ENCODE data around the gene FNDC3B.

FNDC3B gene

DNA sequence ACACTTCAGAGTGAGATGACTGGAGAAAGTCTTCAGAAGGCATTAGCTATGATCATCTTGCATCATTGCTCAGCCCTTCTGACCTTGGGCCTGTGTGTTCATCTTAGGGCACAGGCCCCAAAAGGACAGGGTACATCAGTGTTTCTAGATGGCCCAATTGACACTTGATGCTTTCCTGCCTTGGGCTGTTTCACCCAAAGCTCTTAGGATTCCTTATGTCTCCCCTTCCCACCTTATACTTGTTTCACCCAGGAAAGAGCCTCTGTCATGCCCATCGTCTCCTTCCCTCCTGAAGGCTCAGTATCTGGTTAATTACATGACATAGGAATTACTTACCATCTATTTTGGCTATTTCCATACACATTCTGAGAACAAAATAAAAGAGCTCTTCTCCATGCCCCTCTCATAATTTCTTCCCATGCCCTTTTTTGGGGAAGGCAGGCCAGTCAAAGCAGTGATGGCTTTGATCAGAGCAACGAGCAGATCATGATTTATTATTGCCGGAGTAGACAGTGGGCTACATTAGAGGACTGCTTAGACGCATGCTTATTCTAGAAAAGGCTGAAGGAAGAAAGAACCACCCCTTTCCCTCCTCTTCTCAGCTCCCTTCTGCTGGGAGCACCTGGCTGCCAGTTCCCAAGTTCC, 335.9 kb downstream of the FNDC3B start:
- DNase-seq: no peak

DNA sequence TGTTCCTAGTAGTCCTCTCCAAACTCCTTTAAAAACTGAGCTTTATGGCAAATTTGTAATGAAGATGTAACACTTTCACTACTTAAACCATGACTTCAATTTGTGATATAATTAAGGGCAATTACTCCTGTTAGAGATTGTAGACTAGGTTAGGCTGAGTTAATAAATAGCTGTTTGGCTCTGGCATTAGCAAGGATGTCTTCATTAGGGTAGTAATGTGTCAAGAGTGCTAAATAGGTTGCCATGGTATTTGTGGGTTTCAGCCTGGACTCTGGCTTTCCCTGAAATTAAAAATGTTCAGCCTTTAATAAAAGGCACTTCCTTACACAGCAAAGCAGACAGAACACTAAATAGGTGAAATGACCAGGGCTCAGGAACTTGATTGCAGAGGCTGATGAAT, 337.0 kb downstream of the FNDC3B start:
- no peak for DNase-seq

DNA sequence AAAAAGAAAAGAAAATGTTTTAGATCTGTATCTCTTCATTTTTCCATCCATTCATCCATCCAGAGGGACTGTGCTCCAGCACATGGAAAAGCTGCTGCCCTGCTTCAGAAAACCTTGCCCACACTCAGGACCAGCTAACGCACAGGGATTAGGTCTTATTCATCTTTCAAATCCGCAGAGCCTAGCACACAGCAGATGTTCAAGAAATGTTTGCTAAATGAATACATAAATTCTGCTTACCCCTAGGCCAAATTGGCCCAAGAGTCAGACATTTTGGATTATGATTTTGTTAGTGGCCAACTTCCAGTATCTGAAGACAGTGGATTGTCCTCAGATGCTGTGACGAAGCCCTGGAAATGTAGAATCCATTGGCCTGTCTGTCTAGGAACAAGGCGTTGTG, 337.5 kb downstream of the FNDC3B start:
- no peak for DNase-seq

DNA sequence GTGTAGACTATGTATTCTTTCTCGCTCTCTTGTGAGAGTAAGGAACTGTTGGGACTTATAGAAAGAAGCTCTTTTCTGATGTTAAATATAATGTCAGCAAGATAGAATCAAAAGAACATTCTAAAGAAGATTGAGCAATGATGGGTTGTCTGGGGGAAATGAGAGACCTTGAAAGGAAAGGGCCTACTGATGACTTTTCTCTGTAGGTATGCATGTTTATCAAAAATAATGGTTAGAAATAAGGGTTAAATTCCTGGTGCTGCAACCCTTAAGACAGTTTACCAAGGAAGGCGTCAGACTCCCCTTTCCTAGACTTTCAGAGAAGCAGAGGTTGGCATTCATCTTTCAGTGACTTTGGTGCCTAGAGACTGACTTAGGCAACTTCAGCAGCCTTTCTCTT, 339.1 kb downstream of the FNDC3B start:
- DNase-seq: no peak

DNA sequence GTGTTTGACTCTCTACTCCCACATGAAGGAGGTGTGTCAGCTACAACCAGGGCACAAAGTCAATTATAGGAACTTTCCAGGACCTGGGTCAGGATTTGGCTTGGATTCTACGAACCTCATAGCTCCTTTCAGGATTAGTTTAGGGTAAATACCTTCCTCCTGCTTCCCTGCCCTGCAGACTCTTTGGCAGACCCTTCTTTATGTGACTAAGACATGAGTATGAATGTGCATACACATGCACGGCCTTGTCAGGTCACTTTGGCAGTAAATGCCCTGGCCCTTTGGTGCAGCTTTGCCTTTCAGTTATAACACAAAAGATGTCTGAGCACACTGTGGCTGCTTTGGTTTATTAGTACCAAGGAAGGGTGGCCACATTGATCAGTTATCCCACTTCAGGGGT, 340.0 kb downstream of the FNDC3B start:
- no peak for DNase-seq

DNA sequence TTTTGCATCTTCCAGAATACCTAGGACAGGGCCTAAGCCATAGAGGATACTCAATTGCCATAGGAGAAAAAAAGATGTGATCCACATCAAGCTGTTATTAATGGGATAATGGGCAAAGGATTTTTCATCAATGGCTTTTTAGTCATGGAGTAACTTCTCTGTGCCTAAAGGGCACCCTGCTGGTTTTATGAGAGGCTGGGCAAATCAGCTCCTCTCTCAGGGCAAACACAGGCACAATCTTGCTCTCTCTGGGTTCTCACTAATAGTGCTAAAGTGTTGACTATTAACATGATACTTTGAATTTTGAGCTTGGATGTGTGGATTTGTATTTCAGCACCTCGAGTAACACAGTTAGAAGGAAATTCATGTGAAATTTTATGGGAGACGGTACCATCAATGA, 341.3 kb downstream of the FNDC3B start:
- DNase-seq: no peak

DNA sequence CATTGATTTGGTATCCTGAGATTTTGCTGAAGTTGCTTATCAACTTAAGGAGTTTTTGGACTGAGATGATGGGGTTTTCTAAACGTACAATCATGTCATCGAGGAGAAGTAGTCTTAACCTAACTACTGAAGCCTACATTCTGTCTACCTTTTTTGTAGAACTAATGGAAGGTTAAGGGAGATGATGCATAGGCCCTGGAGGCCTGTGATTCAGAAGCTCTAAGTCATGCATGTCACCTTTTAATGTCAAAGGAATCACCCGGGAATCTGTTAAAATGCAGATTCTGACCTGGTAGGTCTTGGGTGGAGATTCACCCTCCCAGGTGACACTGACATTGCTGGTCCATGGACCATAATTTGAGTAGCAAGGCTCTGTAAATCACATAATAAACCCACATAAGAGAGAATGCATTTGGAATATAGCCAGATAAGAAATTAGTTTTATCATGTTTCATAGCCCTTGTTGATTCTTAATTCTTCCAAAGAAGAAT, 344.0 kb downstream of the FNDC3B start:
- no peak for DNase-seq

DNA sequence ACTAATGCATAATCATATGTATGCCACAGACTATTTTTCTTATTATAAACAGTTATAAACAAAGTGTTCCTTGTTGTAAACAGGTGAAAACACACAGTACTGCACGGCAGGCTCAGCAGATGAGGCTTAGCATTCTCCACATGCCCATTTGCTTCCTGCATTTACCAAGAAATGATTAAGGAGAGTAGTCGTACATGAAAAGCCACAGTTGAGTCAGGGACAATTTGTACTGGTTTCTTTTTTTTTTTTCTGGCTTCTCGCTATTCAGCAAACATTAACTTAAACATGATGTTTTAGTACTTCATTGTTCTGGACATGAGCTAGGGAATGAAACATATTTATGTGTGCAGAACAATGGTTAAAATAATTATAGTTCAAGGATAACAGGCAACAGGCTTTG, 345.5 kb downstream of the FNDC3B start:
- DNase-seq: no peak

DNA sequence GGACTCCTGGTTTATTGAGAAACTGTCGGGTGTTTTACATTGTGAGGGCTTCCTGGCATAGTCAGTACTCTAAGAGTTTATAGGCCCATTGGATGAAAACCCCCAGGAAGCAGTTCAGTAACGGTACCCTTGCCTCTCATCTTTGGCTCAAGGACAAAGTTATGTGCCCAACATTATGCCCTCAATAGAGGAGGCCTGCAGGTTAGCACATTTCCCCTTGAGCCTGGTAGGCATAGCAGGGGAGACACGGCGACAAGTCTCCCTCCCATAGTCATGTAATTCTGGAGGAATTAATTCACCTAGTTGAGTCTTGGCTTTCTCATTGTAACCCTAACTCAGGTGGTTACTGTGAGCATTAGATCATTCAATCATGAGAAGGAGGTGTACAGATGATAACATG, 348.4 kb downstream of the FNDC3B start:
- no peak for DNase-seq

DNA sequence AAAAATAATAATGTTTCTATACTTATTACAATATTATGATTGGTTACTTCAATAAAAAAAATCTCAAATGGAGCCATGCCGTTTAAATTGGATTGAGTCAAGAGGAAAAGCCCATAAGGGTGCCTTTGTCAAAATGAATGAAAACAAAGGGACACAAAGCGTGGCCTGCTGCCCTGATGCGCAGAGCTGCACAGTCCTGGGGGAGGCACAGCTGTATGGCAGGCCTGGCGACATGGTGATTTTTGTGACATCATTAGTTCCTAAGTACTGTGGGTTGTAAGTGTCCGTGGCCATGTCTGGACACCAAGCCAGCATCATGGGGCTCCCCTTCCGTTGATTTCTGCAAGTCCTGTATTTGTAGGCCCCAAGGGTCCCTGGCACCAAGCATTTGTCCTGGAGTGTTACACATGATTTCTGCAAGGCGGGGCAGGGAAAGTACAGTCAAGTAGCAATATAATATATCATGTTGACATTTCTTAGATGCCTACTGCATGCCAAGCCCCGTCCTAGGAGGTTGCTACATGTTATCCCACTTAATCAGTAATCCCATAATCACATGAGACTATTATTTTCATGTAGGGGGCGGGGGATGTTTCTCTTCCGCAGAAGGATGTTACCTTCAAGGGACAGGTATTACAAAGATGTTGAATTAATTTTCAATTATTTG, 349.2 kb downstream of the FNDC3B start:
- no peak for DNase-seq

DNA sequence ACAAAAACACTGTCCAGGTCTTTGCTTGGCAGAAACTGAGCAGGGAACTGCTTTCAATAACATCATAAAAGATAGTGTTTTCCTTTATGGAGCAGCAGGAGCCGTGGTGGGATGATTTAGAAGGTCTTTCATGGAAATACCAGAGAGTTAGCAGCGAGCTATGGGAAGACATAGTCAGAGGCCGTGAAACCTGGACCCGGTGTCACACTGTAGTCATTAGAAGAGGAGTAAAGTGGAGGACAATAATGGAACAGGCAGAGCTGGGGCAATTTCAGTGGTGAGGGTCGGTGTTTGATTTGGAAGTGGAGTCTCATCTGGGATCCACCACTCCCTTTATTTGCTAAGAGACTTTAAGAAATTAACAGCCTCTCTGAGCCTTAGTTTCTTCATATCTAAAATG, 351.4 kb downstream of the FNDC3B start:
- no peak for DNase-seq

DNA sequence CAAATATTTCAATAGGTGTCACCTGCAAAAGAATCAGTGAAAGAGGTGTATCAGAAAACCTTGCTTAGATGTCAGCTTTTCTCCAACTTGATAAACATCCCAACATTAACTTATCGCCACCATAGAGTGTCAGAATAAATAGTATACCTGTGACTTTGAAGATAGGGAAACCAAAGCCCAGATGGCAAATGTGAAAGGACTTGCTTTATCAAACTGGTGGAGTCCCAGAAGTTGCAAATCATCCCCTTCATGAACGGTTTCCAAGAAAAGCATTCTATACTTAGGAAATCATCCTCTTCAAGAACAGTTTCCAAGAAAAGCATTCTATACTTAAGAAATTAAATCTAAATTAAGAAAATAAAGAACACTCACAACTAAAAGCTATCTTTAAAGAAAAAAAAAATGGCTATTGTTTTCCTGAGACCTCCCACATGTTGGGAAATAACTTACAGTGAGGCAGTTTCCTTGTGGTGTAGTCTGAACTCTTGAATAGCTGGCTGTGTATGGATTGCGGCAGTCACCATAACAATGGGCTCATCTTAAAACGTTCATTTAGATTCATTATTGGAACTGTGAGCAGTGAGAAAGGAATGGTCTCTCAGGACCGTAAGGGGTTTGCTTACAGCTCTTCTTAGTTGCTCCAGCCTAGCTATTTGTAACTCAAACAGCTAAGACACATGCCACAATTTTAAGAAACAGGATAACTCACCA, 352.4 kb downstream of the FNDC3B start:
- DNase-seq: peak; percentile 83

DNA sequence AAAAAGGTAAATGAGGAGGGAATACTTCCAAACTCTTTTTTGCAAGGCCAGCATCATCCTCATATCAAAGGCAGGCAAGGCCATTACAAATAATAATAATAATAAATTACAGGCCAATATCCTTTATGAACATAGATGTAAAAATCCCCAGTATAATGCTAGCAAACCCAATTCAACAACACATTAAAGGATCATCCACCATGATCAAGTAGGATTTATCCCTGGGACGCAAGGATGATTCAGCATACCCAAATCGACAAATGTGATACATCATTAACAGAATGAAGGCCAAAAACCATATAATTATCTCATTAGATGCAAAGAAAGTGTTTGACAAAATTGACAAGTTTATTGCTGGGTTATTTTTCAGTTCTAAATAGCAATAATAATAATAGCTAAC, 355.3 kb downstream of the FNDC3B start:
- DNase-seq: no peak

DNA sequence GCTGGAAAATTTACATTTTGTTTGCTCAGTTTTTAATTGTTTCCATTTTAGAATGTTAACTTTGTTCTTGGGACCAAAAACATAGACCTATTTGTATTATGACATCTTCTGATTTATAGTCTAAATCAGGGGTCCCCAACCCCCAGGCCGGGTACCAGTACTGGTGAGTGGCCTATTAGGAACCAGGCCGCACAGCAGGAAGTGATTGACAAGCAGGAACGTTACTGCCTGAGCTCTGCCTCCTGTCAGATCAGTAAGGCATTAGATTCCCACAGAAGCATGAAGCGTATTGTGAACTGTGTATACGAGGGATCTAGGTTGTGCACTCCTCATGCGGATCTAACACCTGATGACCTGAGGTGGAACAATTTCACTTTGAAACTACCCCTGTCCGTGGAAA, 357.0 kb downstream of the FNDC3B start:
- DNase-seq: no peak

DNA sequence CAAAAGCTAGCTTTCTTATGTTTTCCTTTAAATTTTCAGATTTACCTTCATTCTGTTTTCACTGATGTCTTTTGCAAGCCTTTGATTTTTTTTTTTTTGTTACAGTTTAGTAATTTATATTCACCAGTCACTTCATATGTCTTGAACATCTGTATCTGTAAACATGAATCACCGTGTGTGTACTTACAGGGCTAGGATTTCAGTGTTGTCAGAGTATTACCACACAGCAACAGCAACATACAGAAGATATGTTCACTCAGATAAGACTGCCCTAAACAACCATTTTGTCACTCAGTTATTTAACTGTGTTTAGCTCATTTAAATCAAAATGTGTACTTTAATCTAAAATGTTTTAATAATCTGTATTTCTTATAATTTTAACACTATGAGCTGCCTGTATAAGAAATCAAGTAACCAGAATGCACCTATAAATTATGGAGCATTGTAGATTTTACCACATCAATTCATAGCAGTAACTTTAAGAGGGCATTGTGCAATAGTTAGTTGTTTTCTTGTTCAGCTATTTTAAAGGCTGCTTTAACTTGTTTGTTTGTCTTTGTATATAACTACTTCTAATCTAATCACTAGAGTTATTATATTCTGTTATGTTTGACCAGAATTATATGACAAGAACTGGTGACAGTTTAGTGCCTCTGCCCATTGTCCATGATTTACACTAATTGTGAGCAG, 358.5 kb downstream of the FNDC3B start:
- DNase-seq: no peak

DNA sequence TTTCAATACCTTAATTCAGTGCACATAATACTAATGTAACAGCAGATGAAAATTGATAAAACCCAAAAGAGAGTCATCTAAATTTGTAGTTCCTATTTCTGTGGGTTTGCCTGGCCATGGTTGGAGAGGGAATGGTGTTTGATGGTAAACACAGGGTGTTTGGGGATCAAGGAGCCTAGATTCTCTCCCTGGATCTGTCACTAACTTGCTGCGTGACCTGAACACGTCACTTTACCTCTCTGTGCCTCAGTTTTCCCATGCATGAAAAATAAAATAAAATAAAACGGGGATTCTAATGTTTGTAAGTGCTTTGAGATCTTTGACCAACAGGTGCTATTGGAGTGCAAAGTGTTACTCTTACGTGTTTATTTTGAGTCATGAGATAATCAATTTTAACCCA, 359.1 kb downstream of the FNDC3B start:
- DNase-seq: no peak

DNA sequence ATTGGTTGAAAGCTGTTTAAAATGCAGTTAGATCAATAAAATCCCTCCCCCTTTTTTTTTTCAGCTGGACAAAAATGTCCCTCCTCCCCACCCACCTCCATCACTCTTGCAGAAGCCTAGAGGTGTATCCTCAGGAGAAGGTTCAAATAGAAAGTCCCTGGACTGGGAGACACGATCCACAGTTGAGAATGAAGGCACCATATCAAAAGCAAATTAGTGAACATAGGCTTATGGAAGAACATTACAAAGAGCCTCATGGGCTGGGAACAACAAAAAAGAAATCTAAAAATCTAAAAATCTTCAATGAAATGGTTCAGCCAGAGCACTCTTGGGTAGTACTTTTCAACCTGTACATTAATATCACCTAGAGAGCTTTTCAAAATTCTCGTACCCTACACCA, 362.7 kb downstream of the FNDC3B start:
- no peak for DNase-seq

DNA sequence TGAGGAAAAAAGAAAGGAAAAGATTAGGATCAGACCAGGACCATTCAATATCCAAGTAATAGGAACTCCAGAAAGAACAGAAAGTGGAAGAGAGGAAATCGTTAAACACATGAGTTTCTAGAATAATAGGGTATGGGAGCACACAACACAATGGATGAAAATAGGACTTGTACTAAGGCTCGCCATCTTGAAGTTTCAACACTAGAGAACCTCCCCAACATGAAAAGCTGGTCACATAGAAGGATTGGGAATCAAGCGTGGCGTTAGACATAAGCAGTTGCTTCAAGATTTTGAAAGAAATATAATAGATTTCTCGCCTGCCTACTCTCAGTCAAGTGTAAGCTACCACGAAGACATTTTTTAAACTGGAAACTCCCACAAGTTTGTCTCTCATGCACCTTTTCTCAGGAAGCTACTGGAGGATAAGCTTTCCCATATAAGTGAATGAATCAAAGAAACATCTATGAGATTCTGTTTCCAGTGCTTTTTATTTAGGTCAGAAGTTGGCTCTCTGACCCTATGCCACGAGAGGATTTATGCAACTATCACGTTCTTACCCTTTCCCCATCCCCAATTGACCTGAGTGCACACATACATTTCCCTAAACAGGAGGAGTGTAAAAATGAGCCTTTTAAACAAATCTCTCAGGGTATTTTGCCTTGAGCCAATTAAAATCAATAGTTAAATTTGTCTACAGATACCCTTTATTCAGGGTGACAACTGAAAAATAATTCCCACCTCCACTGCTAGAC, 363.7 kb downstream of the FNDC3B start:
- no peak for DNase-seq

DNA sequence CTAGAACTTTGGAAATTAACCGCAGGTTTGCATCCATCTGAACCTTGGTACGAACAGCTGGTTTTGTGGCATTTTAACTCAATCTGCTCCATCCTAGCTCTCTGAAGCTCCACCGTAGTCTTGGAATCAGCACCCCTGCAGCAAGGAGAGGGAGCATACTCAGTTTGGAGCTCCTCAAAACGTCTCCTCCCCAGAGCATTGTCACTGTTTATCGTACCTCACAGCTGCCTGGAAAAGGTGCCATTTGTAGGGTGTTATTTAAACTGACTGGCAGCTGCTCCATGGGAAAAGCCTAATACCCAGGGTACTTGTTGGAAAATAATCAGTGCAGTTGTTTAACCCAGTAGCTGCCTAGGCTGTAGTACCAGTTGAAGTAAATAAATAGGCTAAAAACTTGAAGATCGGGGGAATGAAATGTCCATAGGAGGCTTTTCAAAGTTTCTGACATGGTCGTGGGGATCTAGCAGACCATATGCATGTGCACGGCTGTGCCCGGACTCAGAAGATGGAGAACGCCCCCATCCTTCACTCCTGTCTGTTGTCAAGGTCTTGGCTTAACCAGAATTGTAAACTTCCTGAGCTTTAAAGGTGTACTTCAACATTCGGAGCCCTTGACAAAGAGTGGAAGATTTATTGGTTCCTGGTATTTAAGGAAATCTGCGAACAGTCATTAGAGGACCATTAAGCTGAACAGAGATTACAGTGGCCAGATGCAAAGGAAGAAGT, 365.0 kb downstream of the FNDC3B start:
- DNase-seq: no peak

DNA sequence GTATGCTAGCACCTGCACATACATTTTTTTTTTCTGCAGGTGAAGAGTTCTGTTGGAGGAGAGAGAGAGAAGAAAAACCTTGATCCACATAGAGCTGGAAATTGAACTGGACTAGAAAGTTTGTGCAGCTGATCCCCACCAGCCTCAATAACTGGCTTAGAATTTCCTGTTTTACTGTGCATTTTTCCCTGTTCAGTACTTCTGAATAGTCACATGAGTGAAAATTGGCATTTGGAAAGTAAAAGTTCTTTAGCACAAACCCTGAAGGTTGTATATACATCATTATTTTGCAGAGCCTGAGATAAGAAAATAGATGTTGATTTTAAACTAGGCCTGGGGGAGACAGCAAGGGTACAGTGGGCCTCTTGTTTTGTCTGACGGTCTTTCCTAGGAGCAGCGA, 366.5 kb downstream of the FNDC3B start:
- no peak for DNase-seq

DNA sequence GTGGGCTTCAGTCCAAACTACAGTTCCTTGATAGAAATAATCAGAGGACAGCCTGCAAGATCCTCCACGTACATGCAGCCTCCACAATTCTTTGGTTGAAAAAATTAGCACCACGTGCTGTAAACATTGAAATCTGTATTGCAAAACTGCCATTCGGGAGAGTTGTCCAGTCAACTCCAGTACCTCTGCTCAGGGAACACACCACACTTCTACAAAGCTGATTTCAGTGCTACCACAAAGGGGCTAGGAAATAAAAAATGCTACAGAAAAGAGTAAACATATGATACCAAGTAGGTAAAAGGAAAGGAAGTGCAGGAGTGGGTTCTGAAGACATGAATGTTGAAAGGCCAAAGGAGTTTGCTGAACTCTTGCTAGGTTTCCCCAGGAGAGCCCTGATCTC, 368.5 kb downstream of the FNDC3B start:
- DNase-seq: no peak
